Posterior vena cava (tissue), 2 donors: ENCODE data around the gene TMPRSS11E. TPM values are rescaled to one million over a fixed set of nuclear protein-coding genes. Genes with fewer than 3 reads are reported as not detected.
"Not testable (repeated sequence)": the region's sequence is repeated elsewhere in the genome, so short reads cannot be mapped to it uniquely, and the experiment has no call there.

Source experiments
- DNase-seq: peaks from one replicate; pipeline ENCODE4 v3.0.0-alpha.2; 2020; ENCODE audit warnings: low spot score
- intact Hi-C, 2 donors: fragments of 100-400 bp; cut with DNase I; formaldehyde crosslinking; loops; one replicate each; pipeline versions ENCODE4 v1.14.1 to v1.14.2; 2022 to 2023
- total RNA-seq, 2 donors: library from RNA; stranded (reverse); fragmentation: NEBNext Ultra II Directional; extraction: Animal tissue kit (Norgen Biotek cat#: 25700); gene quantifications; one replicate each; pipeline ENCODE4 v1.2.1, GENCODE V29; 2021
- donor health status: DM: yes; HTN: yes; CAD: no.
- donor health status: DM: yes; HTN: yes; CAD: no.

TMPRSS11E gene
- total RNA-seq, 2 donors from 2014 or later, result not detected

DNA sequence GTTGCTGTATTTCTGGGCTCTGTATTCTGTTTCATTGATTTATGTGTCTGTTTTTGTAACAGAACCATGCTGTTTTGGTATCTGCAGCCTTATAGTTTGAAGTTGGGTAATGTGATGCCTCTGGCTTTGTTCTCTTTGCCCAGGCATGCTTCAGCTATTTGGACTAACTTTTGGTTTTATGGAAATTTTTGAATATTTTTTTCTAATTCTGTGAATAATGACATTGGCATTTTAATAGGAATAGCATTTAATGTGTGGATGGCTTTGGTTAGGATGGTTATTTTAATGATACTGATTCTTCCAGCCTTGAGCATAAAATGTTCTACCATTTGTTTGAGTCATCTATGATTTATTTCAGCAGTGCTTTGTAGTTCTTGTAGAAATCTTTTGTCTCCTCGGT, 75.0 kb downstream of the TMPRSS11E start:
- intact Hi-C loops, DNase-seq: not testable (repeated sequence)

DNA sequence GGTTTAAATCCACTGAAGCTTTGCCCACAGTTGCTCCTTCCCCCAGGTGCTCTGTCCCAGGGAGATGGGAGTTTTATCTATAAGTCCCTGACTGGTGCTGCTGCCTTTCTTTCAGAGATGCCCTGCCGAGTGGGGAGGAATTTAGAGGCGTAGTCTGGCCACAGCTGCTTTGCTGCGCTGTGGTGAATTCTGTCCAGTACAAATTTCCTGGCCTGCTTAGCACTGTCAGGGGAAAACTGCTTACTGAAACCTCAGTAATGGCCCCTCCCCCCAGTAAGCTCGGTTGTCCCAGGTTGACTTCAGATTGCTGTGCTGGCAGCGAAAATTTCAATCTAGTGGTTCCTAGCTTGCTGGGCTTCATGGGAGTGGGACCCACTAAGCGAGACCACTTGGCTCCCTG, 88.7 kb downstream of the TMPRSS11E start:
- intact Hi-C loops, result no loop called here
- no peak for DNase-seq

DNA sequence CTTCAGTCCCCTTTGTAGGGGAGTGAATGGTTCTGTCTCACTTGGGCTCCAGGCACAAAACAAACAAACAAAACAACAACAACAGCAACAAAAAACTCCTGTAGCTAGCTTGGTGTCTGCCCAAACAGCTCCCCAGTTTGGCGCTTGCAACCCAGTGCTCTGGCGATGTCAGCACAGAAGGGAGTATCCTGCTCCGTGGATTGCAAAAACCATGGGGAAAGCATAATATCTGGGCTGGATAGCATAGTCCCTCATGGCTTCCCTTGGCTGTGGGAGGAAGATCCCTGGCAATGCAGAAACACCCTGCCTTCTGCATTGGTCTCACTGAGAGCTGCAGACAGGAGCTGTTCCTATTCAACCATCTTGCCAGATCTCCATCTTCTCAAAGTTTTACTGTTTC, 89.1 kb downstream of the TMPRSS11E start:
- intact Hi-C loops, result no loop called here
- DNase-seq, result no peak

- DNase-seq, intact Hi-C loops: not testable (repeated sequence)
These were observed 95.5 kb downstream of the TMPRSS11E start for GRCh38 chr4:68542742-68543141.

Other genes starting within 250 kb of the TMPRSS11E start
- gene TMPRSS11B, start 201.8 kb upstream of the TMPRSS11E start, total RNA-seq, result not detected
- 10 to 100 TPM; 57.4 to 57.8 TPM for gene YTHDC1, start 97.4 kb upstream of the TMPRSS11E start, total RNA-seq
- not detected for gene UGT2B17, start 128.9 kb downstream of the TMPRSS11E start, total RNA-seq
- not detected for gene UGT2B15, start 223.2 kb downstream of the TMPRSS11E start, total RNA-seq